CD4-positive, alpha-beta T cell treated with Interleukin-15 for 1 hour (primary cell): ENCODE results near the gene C20orf204.

Experiments
- DNase-seq: peaks from one replicate; pipeline ENCODE4 v3.0.0-alpha.2; 2020

C20orf204 gene

DNA sequence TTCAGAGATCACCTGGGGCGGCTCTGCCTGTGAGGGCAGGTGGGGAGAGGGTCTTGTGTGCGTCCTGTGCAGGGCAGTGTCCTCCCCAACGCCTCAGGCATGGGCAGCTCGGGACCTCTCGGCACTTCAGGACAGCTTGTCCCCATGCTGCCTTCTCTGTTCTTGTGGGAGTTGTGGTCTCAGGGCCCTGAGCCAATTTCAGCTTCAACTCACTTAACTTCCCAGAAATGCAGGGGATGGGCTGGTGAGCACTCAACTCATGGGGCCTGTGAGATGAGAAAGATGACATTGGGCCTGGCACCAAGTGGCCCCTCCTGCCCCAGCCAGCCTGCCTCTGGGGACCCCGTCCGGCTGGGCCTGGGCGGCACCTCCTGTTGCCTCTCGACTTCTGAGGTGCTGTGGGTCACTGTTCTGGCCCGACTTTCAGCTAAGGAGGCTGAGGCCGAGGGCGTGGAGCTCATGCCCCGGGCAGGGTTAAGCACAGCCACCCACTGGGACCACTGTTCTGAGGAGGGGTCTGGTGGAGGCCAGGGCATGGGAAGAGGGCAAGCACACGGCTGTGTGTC, 36.6 kb downstream of the C20orf204 start:
- no peak for DNase-seq

DNA sequence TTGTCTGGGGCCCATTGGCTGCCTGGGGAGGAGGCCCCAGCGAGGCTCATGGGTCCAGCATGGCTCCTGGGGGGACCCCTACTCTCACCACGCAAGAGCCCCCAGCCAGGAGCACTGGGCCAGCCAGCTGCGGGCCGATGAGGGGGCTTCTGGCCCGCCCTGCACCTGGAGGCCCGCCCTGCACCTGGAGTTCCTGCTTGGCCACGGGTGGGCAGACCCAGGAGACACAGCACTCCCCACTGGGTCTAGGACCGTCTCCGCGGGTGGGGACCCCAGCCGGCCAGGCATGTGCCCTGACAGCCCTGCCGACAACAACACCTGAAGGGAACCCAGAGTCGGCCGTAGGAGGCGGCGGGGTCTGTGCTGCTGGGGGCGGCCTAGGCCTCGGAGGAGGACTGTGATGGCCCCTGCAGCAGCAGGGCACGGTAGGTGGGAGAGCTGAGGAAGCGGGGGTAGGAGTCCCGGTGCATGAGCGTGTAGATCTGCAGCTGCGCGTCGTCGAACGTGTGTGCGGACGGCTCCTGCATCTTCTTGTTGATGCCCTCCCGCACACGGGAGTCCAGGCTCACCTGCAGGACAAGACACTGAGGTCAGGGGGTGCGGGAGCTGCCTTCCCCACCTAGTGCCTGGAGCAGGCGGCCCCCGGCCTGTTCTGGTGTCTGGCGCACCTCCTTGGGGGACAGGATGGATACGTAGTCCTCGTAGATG, 37.6 kb downstream of the C20orf204 start:
- no peak for DNase-seq

DNA sequence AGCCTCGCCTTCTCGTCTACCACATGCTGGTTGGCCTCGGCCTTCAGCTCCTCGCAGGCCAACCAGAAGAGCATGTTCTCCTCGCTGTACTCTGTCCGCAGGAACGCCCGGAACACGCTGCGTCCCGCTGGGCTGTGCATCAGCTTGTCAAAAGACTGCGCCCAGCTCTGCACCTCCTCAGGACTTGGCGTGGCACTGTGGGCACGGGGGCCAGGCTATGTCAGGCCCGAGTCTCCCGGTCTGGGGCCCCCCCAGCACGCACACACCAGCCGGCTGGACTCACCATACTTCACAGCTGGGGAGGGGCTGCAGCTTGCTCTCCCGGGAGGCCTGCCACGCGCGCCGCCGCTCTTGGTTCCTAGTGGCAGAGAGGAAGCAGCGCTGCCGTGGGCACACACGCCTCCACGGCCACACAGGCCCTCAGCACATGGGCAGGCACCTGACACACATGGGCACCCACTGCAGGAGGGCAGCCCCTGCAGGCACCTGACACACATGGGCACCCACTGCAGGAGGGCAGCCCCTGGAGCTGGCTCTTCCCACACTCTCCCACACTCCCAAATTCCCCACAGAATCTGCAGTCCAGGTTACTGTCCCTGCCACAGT, 38.3 kb downstream of the C20orf204 start:
- no peak for DNase-seq

DNA sequence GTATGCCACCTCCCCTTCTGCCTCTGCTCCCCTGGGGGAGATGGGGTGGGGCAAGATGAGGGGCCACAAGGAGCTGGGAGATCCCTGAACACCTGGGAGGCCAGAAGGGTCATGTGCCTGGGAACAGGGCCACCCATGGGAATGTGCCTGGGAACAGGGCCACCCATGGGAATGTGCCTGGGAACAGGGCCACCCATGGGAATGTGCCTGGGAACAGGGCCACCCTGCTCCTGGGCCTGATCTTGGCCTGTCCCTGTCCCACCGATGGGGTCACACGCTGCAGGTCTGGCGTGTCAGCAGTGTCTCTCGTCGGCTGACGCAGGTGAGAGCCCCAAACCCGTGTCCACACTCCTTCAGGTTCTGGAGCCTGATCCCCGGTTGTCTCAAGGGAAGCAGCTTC, 39.0 kb downstream of the C20orf204 start:
- no peak for DNase-seq

DNA sequence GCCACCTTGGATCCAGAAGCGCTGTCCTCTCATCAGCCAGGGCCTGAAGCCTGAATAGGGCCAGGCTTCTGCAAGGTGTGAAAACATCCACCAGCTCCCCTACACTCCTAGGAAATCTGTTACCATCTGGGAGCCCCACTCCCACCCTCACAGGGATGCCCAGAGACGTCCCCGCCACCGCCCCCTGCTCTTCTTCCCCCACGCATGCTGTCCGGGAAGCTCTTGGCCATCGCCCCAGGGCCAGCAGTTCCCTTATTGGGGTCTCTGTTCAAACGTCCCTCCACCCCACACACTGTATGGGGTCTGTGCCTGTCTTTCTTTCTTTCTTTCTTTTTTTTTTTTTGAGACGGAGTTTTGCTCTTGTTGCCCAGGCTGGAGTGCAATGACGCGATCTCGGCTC, 39.6 kb downstream of the C20orf204 start:
- DNase-seq: no peak

DNA sequence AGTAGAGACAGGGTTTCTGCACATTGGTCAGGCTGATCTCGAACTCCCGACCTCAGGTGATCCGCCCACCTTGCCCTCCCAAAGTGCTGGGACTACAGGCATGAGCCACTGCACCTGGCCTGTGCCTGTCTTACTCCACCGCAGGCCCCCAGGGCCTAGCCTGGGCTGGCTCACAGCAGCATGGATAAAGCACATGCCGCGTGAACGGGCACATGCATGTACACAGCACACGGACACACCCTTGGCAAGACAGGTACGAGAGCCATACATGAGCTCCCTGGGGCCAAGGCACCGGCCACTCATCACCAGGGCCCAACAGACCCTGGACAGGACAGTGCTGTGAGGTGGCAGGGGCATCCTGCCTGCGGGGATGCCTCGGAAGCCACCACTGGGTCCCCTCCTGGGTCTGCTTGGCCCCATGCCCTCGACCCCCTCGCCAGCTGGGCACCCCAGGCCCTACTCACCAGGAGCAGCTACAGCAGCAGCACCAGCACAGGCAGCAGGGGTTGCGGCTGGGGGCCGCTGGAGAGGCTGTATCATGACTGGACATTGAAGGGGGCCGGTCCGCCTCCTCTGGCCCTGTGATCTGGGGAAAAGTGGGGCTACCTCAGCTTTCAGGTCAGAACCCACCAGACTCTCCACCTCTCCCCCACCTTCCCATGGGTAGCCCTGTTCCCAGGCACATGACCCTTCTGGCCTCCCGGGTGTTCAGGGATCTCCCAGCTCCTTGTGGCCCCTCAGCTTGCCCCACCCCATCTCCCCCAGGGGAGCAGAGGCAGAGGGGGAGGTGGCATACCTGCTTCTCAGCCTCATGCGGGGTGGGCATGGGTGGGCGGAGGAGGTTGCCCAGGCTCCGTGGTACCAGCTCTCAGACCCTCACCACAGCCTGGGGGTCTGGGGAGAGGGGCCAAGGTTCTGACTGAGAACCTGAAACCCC, 40.3 kb downstream of the C20orf204 start:
- DNase-seq: no peak

DNA sequence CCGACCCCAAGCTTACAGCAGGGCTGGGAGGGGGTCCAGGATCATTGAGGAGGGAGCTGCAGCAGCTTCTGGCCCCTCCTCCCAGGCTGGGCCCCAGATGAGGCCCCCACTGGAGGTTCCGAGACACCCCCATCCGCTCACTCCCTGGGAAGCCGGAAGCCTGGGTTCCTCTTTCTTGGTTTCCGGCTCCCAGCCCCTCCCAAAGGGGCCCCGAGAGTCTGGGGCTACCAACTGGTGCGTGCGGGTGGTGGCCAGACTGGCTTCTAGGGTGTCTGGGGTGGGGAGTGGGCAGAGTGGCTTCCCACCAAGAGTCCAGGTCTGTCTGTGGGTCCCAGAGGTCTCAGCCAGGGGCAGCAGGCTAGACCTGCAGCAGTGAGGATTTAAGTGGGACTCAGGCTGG, 41.1 kb downstream of the C20orf204 start:
- peak; percentile 60 for DNase-seq

DNA sequence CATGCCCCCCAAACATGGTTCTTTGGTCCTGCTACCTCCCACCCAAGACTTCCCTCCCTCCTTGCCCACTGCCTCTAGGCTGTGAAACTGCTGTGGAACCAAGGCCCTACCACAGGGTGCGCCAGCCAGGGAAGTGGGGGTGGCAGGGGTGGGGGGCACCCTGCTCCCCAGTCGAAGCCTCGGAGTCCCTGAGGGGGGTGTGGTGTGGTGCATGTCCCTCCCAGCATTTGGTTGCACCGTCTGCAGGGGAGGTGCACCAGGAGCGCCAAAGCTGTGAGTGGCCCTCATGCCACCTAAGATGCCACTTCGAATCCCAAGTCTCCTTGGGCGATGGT, 41.5 kb downstream of the C20orf204 start:
- DNase-seq: no peak

DNA sequence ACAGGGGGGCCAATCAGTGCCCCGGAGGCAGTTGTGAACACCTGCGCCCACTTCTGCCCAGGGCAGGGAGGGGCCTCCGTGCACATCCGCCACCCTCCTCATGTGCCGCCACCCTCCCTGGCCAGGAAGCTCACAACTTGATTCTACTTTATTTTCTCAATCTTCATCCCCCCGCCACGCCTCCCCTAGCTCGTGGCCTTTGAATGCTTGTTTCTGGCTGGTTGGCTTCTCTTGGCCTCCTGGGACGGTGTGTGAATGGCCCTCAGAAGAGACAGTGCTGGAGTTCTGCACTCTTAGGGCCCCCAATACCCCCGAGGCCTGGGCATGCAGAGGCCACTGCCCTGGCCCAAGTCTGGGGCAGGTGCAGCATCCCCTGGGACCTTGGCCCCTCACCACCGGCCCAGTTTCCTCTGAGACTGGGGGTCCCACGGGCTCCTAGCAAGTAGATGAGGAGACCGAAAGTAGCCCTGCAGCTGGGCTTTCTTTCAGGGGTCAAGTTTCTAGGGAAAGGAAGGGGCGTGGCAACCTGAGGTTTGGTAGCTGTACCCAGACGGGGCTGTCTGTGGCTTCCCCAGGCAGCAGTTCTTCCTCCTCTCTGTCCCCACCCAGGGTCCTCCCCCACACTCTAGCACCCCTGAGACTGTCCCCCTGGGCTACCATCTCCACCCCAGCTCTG, 42.0 kb downstream of the C20orf204 start:
- DNase-seq: peak; percentile 64

DNA sequence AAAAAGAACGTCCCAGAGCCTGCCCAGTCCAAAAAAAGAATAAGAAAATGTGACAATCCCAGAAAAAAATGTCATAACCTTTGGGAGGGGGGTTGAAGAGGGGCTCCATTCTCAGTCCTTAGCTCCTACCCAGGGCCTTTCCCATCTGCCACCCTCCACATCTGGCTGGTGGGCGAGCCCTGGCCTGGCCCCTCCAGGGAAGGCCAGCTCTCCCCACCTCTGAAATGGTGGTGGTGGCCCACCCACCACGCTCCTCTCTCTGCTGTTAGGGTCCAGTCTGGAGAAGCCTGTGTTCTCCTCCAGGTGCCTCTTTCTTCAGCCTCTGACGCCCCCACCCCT, 42.9 kb downstream of the C20orf204 start:
- no peak for DNase-seq

DNA sequence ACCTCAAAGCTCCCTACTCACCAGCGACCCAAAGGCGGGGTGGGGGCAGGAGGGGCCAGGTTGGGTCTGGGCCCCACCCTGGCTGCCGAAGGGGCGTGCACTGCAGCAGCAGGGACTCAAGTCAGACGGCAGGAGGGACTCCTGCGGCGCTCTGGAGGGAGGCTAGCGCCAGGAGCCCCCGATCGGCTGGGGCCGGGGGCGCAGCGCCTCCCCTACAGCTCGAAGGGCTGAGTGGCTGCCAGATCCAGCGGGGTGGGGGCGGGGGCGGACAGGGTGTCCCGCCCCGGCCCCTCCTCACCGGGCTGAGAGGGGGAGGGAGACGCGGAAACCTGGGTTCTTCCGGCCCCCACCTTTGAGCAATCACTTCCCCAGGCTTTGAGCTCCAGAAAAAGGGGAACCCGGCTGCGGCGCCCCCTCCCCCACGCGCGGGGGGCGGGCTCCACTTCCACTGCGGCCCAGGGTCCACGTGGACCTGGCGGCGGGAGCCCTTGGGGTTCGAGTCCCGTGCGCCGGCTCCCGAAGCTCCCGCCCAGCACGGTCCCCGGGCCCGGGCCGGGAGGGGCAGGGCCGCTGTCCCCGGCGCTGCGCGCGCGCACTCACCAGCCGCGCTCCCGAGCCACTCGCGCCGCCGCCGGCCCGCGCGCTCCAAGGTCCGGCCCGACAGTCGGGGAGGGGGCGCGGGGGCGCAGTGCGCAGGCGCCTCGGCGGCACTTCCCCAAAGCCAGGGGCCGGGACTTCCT, 43.5 kb downstream of the C20orf204 start, which contains the start of gene RGS19:
RGS19 (minus strand) TSS at position 246 of the 740 bp plus-strand sequence. CDS start 2,632 bp downstream, outside the sequence.
- DNase-seq: peak; percentile 88

DNA sequence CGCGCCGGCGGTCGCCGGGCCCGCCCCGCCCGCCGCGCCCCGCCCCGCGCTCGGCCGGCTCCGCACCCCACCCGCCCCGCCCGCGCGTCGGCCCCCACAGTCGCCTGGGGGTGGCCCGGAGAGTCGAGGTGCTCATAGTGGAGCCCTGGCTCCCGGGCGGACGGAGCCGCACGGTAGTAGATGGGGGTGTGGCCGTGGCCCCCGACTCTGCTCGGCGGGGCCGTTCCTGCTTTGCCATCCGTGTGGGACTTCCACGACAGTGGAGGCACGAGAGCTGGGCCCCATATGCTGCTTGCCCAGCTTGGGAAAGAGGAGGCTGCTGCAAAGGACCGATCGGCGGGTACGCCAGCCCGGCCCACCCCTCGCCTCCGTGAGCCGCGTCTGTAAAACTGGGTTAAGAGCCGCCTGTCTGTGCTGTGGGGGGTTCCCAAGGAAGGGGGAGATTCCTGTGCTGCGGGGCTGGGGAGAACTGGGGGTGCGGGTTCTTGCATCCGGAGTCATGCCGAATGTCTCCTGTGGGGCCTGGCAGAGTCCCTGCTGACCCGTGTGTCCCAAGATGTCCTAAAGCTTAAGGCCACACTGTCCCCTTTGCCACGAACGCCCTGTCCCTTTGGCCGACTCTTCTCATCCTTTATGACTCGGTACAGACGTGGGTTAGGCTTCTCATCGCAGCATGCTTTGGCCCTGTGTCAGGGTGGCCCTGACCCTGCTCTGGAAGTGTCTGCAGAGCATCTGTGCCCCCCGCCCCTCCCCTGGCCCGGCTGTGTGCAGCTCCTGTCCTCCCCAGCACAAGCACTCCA, 44.2 kb downstream of the C20orf204 start, which contains the start of gene OPRL1:
OPRL1 (plus strand) TSS at position 70 of the 800 bp plus-strand sequence. CDS start 12,639 bp downstream, outside the sequence.
- peak; percentile 46 for DNase-seq

DNA sequence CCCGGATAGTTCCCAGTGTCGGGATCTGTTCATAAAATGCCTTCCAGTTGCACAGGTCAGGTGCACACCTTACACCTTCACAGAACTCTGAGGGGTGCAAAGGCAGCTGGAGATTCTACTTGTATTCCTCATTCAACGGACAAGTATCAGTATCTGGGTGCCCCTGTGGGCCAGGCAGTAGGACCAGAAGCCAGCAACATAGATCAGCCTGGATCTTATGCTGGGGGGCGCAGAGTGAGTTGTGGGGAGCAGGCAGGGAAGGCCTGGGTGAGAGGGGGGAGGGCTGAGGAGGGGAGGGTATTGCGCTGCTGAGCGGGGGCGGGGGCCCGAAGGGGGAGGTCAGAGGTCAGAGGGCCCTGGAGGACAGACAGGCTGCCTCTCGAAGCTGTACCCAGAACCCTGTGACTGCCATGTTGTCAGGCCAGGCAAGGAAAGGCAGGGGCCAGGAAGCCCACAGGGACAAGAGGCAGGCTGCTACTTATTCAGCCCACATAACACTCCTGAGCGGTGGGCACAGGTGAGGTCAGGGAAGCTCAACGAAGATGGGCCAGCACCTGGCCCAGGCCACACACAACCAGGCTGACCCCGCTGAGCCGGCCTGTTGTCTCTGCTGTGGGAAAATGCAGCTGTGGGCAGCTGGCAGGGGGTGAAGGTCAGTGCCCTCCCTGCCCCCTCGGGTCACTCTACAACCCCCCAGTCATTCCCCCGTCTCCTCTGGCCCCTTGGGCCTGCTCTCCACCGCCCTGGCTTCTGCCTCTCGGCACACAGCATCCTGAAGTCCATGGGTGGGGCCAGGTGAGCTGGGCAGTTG, 45.0 kb downstream of the C20orf204 start:
- DNase-seq: no peak

DNA sequence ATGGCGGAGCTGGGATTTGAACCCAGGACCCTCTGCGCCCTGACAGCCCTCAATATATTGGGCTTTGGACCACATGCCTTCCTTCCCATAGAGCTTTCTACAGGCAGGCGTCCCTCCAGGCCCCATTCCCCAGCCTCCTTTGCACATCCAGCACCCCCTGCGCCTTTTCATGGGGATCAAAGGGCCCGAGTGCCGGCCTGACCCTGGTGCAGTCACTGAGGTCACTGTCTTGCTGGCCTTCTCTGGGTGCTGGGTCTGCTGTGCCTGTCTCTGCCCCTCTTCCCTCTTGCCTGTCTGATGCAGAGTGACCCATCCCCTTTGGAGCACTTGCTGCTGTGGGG, 45.6 kb downstream of the C20orf204 start:
- no peak for DNase-seq

DNA sequence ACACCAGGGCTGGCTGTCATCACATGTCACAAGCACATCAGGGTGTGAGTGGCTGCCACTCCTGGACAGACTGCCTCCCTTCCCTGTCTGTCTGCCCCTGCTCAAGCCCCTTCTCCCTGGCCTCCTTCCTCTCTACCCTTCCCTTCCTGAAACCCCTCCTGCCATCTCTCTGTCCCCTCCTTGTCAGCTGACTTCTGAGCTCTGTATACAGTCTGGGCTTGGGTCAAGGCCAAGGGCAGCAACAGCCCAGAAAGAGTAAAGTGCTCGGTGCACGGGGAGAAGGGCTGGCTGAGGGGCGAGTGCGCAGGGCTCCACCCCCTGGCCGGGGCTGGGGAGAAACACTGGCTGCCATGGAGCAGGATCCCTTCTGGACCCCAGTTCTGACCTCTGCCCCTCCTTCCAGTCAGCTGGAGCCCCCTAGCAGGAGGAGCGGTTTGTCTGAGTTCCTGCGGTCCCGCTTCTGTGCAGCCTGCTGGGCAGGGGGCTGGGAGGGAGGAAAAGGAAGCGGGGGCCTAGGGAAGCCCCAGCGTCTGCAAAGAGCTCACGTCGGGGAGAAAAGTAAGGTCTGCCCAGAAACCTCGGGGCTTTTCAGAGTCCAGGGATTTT, 46.2 kb downstream of the C20orf204 start:
- no peak for DNase-seq

DNA sequence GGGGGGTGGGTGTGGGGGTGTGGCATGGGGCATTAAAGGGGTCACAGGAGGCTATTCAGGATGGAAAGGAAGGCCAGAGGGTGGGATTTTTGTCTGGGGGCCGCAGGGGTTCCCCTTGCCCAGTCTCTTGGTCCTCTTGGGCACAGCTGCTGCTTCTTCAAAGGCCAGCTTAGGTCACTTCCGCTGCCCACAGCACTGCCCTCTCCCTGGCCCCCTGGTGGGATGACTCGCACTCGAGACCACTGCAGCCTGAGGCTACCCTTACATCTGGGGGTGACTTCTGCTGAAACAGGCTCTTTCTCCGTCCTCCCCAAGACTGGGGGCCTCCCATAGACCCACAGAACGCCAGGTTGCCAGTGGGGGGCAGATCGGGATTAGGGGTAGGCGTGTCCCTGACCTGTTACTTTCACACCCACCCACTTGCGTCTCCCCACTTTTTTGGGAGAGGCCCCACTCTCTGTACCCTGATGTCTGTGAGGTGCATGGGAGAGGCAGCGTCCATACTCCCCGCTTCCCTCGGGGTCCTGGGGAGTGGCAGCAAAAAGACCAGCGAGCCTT, 46.9 kb downstream of the C20orf204 start:
- no peak for DNase-seq

DNA sequence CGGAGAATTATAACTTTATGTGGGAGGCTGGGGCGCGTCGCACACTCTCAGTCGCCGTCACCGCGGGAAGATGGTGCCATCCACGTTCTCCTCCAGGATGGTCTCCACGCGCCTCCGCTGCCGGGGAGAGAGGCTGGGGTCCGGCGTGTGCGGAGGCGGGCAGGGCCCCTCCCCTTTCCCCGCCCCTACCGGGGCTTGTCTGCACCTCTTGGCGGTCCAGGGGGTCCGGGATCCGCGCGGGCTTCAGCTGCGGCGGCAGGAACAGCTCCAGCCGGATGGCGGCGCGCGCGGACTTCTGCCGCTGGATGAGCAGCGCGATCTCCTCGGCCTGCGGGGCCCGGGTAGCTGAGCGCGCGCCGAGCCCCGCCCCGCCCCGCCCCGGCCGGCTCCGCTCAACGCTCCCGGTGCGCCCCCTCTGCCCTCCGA, 47.4 kb downstream of the C20orf204 start:
- peak; percentile 73 for DNase-seq

DNA sequence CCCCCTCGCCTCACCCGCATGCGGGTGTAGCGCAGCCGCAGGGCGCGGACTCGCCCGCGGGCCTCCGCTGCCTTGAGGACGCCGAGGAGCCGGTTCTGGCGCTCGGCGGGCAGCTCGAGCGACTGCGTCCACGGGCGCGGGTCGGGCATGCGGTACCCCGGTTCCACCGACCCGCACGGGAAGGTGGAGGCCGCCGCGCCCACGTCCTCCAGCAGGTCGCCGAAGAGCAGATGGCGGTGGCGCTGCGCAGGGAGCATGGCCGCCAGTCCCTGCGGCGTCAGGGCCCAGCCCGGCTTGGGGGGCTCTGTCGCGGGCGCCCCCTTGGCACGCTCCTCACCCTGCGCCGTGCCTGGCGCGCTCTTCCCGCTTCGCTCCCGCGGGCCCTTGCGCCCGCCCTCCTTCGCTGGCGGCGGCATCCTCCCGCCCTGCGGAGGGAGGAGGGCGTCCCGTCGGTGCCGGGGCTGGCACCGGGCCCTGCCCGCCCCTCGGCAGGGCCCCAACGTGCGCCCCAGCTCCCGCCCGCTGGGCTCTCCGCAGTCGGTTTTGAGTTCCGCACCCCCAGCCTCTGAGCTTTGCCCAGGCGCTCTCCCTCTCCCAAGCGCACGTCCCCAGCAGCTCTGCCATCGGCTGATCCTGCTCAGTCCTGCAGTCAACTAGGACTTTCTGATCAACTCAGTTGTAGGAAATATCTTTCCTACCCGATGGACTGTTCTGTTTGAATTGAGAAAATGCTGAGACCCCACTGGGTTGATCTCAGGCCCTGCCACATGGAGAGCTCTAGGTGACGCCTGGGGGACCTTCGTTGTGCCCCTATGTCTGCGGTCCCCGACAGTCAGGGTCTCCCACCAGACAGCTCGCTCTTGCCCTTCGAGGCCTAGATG, 48.1 kb downstream of the C20orf204 start, which contains the start of gene LKAAEAR1:
LKAAEAR1 (minus strand) TSS at position 595 of the 881 bp plus-strand sequence; CDS start at position 416, 179 bp downstream.
- no peak for DNase-seq
